SU-DHL-6 (cell line): ENCODE measurements around the gene BIRC2.
A peak's percentile ranks its signal among the peaks of the same experiment; 100 is the strongest.
"Not testable (repeated sequence)": the region's sequence is repeated elsewhere in the genome, so short reads cannot be mapped to it uniquely, and the experiment has no call there.

Source experiments
- H2AFZ ChIP-seq: fragments of 200-600 bp; sonication (generic); 2 replicates; pipeline ENCODE4 v1.6.1; 2014; ENCODE audit warnings: low read depth, mild to moderate bottlenecking, moderate library complexity, mixed read lengths, antibody characterized with exemption, low read length; ENCODE audit not compliant: severe bottlenecking
- H3F3A ChIP-seq: fragments of 200-600 bp; shearing (Covaris generic); 2 replicates; pipeline ENCODE4 v1.6.0; 2016; ENCODE audit warnings: antibody characterized with exemption, mild to moderate bottlenecking; ENCODE audit not compliant: insufficient read depth
- H3K27ac ChIP-seq: fragments of 200-600 bp; sonication (generic); 2 replicates; pipeline ENCODE4 v1.5.1; 2016; ENCODE audit warnings: low read depth, mild to moderate bottlenecking, low read length, moderate library complexity, mixed read lengths
- H3K27me3 ChIP-seq: fragments of 200-600 bp; sonication (generic), shearing (Covaris generic); 2 replicates; pipeline ENCODE4 v1.6.0; 2014; ENCODE audit warnings: mild to moderate bottlenecking, low read length
- H3K36me3 ChIP-seq: fragments of 200-600 bp; sonication (generic); 2 replicates; pipeline ENCODE4 v1.6.1; 2014; ENCODE audit warnings: mild to moderate bottlenecking, low read length, mixed read lengths
- H3K4me2 ChIP-seq: fragments of 300-600, 200-600 bp; shearing (Covaris generic), sonication (generic); 2 replicates; pipeline ENCODE4 v1.6.0; 2014; ENCODE audit warnings: low read length, low read depth, mild to moderate bottlenecking; ENCODE audit not compliant: poor library complexity, severe bottlenecking
- H3K4me3 ChIP-seq: fragments of 200-600 bp; sonication (generic); 2 replicates; pipeline ENCODE4 v1.5.1; 2014; ENCODE audit warnings: antibody characterized with exemption, low read length, mild to moderate bottlenecking, mixed read lengths; ENCODE audit not compliant: insufficient read depth, poor library complexity, severe bottlenecking
- H3K79me2 ChIP-seq: fragments of 200-600 bp; sonication (generic); 2 replicates; pipeline ENCODE4 v1.6.1; 2014; ENCODE audit warnings: mild to moderate bottlenecking, low read length, moderate library complexity; ENCODE audit not compliant: insufficient read depth
- H3K9ac ChIP-seq: fragments of 200-600 bp; sonication (generic); 2 replicates; pipeline ENCODE4 v1.7.0; 2014; ENCODE audit warnings: mild to moderate bottlenecking, low read length
- H3K9me2 ChIP-seq: fragments of 200-600 bp; sonication (generic); replicated peaks from 2 replicates; pipeline ENCODE4 v1.6.1; 2014; ENCODE audit warnings: low read length; ENCODE audit not compliant: insufficient read depth
- H3K9me3 ChIP-seq: fragments of 200-600 bp; sonication (generic); 2 replicates; pipeline ENCODE4 v1.6.1; 2014; ENCODE audit warnings: low read length, mixed read lengths; ENCODE audit not compliant: insufficient read depth
- H4K20me1 ChIP-seq: fragments of 200-600 bp; sonication (generic); 2 replicates; pipeline ENCODE4 v1.6.1; 2014; ENCODE audit warnings: low read depth, mild to moderate bottlenecking, antibody characterized with exemption, low read length, moderate library complexity, mixed read lengths
- EZH2phosphoT487 ChIP-seq: fragments of 200-600 bp; sonication (generic), shearing (Covaris generic); conservative IDR thresholded peaks from 2 replicates; pipeline ENCODE4 v1.6.1; 2018; ENCODE audit warnings: mild to moderate bottlenecking, antibody characterized with exemption, low read length, moderate library complexity, mixed read lengths
- TF ChIP-seq, protein P1 (sequence below): fragments of 200-600 bp; sonication (generic); IDR thresholded peaks from one replicate; pipeline ENCODE4 v1.5.1; 2017; ENCODE audit warnings: antibody characterized with exemption, mild to moderate bottlenecking, low read length, moderate library complexity; ENCODE audit not compliant: insufficient read depth, poor library complexity, severe bottlenecking

The BIRC2 gene

DNA sequence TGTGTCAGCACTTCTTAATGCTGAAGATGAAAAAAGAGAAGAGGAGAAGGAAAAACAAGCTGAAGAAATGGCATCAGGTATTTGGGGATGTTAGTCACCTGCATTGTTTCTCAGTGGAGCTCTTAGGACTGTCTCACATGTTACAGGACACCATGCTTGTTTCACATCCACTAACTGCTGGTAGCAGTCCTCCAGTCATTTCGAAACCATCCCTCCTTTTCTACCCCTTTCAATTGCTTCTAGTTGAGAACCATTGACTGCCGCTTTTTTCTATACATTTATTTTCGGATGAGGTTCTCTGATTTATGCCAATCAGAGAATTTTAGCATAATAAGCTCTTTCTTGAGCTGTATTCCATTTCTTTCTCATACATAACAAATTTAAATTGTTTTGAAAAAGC lies 21.5 kb downstream of the BIRC2 start:
- Histone ChIP-seq H3K36me3 (peaks cover 19% of the 10 kb centered on the region), H3K9ac (no peak overlapping the region), H3K79me2 (no peaks in the 10 kb centered on the region)

DNA sequence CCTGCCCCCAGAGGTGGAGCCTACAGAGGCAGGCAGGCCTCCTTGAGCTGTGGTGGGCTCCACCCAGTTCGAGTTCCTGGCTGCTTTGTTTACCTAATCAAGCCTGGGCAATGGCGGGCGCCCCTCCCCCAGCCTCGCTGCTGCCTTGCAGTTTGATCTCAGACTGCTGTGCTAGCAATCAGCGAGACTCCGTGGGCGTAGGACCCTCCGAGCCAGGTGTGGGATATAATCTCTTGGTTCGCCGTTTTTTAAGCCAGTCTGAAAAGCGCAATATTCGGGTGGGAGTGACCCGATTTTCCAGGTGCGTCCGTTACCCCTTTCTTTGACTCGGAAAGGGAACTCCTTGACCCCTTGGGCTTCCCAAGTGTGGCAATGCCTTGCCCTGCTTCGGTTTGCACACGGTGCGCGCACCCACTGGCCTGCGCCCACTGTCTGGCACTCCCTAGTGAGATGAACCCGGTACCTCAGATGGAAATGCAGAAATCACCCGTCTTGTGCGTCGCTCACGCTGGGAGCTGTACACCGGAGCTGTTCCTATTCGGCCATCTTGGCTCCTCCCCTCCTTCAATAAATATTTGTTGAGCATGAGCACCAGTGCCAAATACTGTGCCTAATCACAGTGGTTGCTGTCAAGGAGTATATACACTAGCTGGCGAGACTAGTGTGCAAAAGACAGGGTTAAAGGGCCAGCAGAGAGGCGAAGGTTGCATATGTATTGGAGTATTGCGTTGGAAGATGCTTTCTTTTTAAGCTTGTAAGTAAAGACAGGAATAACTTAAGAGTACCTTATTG lies 27.8 kb downstream of the BIRC2 start:
- peaks cover 20% of the 10 kb centered on the region; the same call in 1 of the 2 replicates for H3K36me3 ChIP-seq
- not testable (repeated sequence) for H3K9me2 ChIP-seq, H3K9me3 ChIP-seq, H4K20me1 ChIP-seq, H2AFZ ChIP-seq, H3K27ac ChIP-seq, H3F3A ChIP-seq, H3K4me2 ChIP-seq, H3K4me3 ChIP-seq, H3K79me2 ChIP-seq, H3K9ac ChIP-seq, H3K27me3 ChIP-seq

More for the DNA sequence above, 21.5 kb downstream of the BIRC2 start:
- H3K27me3 ChIP-seq = no peaks in the 10 kb centered on the region
- no peaks in the 10 kb centered on the region for H3K9me3 ChIP-seq
- peaks cover 20% of the 10 kb centered on the region; the same call in 1 of the 2 replicates for H3F3A ChIP-seq
- no peaks in the 10 kb centered on the region for H3K9me2 ChIP-seq
- no peak overlapping the region for H3K4me2 ChIP-seq
- H4K20me1 ChIP-seq = no peaks in the 10 kb centered on the region
- no peak for TF ChIP-seq EZH2phosphoT487
- TF ChIP-seq, protein P1, sequence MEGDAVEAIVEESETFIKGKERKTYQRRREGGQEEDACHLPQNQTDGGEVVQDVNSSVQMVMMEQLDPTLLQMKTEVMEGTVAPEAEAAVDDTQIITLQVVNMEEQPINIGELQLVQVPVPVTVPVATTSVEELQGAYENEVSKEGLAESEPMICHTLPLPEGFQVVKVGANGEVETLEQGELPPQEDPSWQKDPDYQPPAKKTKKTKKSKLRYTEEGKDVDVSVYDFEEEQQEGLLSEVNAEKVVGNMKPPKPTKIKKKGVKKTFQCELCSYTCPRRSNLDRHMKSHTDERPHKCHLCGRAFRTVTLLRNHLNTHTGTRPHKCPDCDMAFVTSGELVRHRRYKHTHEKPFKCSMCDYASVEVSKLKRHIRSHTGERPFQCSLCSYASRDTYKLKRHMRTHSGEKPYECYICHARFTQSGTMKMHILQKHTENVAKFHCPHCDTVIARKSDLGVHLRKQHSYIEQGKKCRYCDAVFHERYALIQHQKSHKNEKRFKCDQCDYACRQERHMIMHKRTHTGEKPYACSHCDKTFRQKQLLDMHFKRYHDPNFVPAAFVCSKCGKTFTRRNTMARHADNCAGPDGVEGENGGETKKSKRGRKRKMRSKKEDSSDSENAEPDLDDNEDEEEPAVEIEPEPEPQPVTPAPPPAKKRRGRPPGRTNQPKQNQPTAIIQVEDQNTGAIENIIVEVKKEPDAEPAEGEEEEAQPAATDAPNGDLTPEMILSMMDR = no peak
- peak overlapping the region; percentile 6; the same call in 1 of the 2 replicates for H3K27ac ChIP-seq
- H3K4me3 ChIP-seq = no peak overlapping the region
- H2AFZ ChIP-seq = no peak overlapping the region

DNA sequence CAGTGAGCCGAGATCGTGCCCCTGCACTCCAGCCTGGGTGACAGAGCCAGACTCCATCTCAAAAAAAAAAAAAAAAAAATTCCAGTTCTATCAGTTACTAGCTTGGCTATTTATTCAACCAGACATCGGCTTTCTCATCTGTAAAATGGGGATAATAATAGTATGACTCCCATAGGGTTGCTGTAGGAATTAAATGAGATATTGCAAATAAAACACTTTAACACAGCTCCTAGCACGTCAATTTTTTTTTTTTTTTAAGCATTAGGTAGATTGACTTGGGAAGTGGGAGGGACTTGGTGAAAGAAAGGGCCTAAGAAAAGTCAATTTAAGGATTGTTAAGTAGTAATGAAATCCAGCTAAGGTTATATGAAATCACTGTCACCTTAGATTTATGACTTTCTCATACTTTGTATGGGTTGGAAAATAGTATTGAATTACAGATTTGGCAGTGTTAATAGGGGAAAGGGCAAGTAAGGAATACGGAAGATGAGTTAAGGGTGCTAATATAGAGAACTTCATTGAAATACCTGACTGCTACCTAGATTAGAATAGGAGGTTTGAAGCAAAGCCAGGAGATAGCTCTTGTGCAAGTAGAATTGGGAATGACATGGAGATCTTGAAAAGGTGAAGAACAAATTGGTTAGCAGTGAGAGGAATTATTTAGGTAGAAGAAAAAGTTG lies 28.8 kb downstream of the BIRC2 start:
- H3F3A ChIP-seq = no peaks in the 10 kb centered on the region; the same call in 1 of the 2 replicates
- no peak overlapping the region for H3K4me2 ChIP-seq
- H4K20me1 ChIP-seq = no peaks in the 10 kb centered on the region
- no peak overlapping the region for H2AFZ ChIP-seq
- no peak overlapping the region for H3K4me3 ChIP-seq
- H3K9me3 ChIP-seq = no peaks in the 10 kb centered on the region
- no peaks in the 10 kb centered on the region for H3K9me2 ChIP-seq
- peaks cover 21% of the 10 kb centered on the region; the same call in 1 of the 2 replicates for H3K36me3 ChIP-seq
- H3K79me2 ChIP-seq = 0 out of 2 replicates have a peak, but pooled peaks cover 8% of the 10 kb centered on the region
- H3K27ac ChIP-seq = no peak overlapping the region
- H3K27me3 ChIP-seq = no peaks in the 10 kb centered on the region
- TF ChIP-seq, protein P1 = no peak
- TF ChIP-seq EZH2phosphoT487 = no peak
- H3K9ac ChIP-seq = no peak overlapping the region
